Fibroblast of pulmonary artery (primary cell): ENCODE data around the gene MMP2.

Source experiments
- DNase-seq: peaks from one replicate; pipeline ENCODE4 v3.0.0-alpha.2; 2010; ENCODE audit warnings: low read depth
- H3K4me3 ChIP-seq: replicated peaks from 2 replicates; pipeline ENCODE4 v1.5.1; 2011; ENCODE audit warnings: low read depth, mild to moderate bottlenecking, control low read depth, low read length, moderate library complexity
- TF ChIP-seq, protein P1 (sequence below): IDR thresholded peaks from 2 replicates; pipeline ENCODE4 v1.5.1; 2011; ENCODE audit warnings: mild to moderate bottlenecking, control low read depth, low read length, inconsistent platforms; ENCODE audit errors: missing control alignments

Gene MMP2

DNA sequence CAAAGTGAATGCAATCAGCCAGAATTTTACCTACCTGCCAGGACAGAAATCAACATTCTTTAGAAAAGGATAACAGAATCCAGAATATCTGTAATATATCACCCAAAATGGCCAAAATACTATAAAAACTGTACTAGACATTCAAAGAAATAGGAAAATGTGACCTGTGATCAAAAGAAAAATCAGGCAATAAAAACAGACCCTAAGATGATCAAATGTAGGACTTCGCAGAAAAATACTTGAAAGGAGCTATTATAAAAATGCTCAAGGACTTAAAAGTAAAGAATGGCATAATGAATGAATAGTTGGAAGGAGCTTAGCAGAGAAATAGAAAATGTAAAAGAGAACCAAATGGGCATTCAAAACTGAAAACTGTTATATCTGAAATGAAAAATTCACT is 33.9 kb downstream of the MMP2 start:
- no peak overlapping the region for H3K4me3 ChIP-seq
- no peak for DNase-seq
- TF ChIP-seq, protein P1, sequence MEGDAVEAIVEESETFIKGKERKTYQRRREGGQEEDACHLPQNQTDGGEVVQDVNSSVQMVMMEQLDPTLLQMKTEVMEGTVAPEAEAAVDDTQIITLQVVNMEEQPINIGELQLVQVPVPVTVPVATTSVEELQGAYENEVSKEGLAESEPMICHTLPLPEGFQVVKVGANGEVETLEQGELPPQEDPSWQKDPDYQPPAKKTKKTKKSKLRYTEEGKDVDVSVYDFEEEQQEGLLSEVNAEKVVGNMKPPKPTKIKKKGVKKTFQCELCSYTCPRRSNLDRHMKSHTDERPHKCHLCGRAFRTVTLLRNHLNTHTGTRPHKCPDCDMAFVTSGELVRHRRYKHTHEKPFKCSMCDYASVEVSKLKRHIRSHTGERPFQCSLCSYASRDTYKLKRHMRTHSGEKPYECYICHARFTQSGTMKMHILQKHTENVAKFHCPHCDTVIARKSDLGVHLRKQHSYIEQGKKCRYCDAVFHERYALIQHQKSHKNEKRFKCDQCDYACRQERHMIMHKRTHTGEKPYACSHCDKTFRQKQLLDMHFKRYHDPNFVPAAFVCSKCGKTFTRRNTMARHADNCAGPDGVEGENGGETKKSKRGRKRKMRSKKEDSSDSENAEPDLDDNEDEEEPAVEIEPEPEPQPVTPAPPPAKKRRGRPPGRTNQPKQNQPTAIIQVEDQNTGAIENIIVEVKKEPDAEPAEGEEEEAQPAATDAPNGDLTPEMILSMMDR, result no peak

DNA sequence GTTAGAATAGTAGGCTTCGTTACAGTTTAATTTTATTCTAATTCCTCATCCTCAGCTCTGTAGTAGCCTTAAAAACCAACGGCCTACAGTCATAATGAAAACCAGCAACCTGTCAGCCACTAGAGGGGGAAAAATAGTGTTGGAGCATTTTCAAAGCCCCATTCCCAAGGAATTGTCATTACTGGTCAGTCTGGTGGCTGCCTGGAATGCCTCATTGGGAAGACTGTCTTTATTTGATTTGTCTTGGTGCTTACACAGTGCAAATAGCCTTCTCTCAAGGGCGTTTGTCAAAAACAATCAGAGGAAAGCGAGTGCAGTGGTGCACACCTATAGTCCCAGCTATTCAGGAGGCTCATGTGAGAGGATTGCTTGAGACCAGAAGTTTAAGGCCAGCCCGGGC is 34.6 kb downstream of the MMP2 start:
- no peak for DNase-seq
- no peak overlapping the region for H3K4me3 ChIP-seq
- TF ChIP-seq, protein P1, result peak; percentile 18

DNA sequence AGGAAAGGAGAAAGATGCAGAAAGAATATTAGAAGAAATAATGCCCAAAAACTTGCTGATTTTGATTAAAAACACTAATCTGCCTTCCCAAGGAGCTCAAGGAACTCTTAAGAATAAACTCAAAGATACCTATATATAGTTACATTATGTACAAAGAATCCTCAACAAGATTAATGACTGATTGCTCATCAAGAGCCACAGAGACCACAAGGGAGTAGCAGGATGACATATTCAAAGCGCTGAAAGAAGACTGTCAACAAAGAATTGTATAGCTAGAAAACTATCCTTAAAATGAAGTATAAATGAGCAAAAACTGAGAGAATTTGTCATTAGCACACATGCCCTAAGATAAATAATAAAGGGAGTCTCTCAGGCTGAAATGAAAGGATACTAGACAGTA is 36.1 kb downstream of the MMP2 start:
- H3K4me3 ChIP-seq, result no peak overlapping the region
- no peak for DNase-seq
- TF ChIP-seq, protein P1, result no peak

DNA sequence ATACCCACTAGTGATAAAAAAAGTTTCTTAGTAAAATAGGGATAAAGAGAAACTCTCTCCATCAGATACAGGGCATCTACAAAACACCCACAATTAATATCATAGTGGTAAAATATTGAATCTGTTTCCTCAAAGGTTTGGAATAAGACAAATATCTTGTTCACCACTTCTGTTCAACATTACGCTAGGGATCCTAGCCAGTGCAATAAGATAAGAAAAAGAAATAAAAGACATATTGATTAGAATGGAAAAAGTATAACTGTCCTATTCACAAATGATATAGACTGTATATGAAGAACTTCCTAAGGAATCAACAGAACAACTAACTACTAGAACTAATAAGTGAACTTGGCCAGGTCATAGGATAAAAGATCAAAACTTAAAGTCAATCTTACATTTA is 42.8 kb downstream of the MMP2 start:
- H3K4me3 ChIP-seq, result no peak overlapping the region
- TF ChIP-seq, protein P1, result no peak
- no peak for DNase-seq

DNA sequence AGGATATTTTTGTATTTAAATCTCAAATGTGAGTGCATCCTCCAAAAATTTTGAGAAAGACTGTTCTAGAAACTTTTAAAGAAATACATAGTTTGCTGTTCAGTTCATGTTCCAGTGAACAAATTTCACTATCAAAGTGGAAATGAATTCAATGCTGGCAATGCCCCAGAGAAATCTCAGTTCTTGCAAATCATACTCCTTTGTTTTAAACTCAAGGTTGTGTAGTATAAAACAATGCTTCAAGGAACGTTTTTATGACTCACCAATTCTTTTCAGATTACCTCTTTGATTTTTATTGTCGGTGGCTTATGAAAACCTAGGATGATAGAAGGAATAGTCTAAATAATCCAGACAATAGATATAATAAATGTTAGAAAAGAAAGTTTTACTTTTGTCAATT is 47.4 kb downstream of the MMP2 start:
- TF ChIP-seq, protein P1, result no peak
- no peak overlapping the region for H3K4me3 ChIP-seq
- DNase-seq, result peak; percentile 88

DNA sequence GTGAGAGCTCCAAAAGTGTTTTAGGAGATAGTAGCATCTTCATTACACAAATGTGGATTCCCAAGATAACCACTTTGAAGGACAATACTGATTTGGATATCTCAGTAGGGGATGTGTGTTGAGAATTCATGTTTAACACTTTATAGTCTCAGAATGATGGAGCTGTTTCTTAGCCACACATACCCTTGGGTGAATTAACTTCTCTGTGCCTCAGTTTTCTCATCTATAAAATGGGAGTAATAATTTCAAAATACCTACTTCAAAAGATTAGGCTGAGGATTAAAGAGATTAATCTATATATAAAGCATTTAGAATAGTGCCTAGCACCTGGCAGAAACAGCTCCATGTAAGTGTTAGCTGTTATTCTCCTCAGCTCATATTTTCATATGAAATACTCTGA is 48.9 kb downstream of the MMP2 start:
- TF ChIP-seq, protein P1, result no peak
- DNase-seq, result no peak
- no peak overlapping the region for H3K4me3 ChIP-seq

DNA sequence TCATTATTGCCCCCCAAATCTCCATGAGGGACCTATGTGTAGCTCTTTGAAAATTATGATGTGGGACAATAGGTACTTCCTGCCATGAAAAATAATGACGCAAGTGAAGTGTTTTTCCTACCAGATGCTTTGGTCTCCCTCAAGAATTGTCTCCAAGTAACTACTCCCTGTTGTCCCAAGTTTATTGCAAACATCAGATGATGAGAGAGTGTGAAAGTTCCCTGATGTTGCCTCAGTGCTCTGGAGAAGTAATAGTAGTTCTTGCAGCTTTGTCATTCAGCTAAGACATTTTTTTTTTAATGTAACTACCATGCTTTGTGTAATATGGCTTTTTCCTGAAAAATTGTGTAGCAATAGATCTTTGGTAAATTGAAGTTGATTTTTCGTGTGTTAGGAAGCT is 50.0 kb downstream of the MMP2 start:
- TF ChIP-seq, protein P1, result no peak
- peak; percentile 81 for DNase-seq
- no peak overlapping the region for H3K4me3 ChIP-seq
